KMS-11 (cell line): Measurements from ENCODE around the gene MAPT.

ENCODE experiments used
- H2AFZ ChIP-seq: fragments of 200-600 bp; sonication (generic); 2 replicates; pipeline ENCODE4 v1.6.1; 2016; ENCODE audit warnings: antibody characterized with exemption, mixed run types, low read depth
- H3K27ac ChIP-seq: fragments of 200-600 bp; sonication (generic); 2 replicates; pipeline ENCODE4 v1.6.1; 2016; ENCODE audit warnings: mild to moderate bottlenecking, mixed run types
- H3K27me3 ChIP-seq: fragments of 200-600 bp; sonication (generic); 2 replicates; pipeline ENCODE4 v1.6.1; 2017; ENCODE audit warnings: mild to moderate bottlenecking, low read depth, mixed run types, moderate library complexity; ENCODE audit not compliant: insufficient read depth
- H3K36me3 ChIP-seq: fragments of 200-600 bp; sonication (generic); 2 replicates; pipeline ENCODE4 v1.6.1; 2017; ENCODE audit warnings: mild to moderate bottlenecking, mixed run types; ENCODE audit not compliant: insufficient read depth
- H3K4me1 ChIP-seq: fragments of 200-600 bp; sonication (generic); 2 replicates; pipeline ENCODE4 v1.6.1; 2016; ENCODE audit warnings: mild to moderate bottlenecking, low read depth, mixed run types; ENCODE audit not compliant: poor library complexity, severe bottlenecking
- H3K4me2 ChIP-seq: fragments of 200-600 bp; sonication (generic); 2 replicates; pipeline ENCODE4 v1.7.0; 2016; ENCODE audit warnings: mild to moderate bottlenecking, mixed run types
- H3K4me3 ChIP-seq: fragments of 200-600 bp; sonication (generic); IDR thresholded peaks from 2 replicates; pipeline ENCODE4 v1.6.1; 2017; ENCODE audit warnings: low read depth, low read length, mixed read lengths; ENCODE audit not compliant: insufficient read depth
- H3K79me2 ChIP-seq: fragments of 200-600 bp; sonication (generic); 2 replicates; pipeline ENCODE4 v1.6.1; 2016; ENCODE audit warnings: low read depth, mixed run types; ENCODE audit not compliant: insufficient read depth
- H3K9ac ChIP-seq: fragments of 200-600 bp; sonication (generic); 2 replicates; pipeline ENCODE4 v1.6.1; 2016; ENCODE audit warnings: mild to moderate bottlenecking, mixed run types
- H4K20me1 ChIP-seq: fragments of 200-600 bp; sonication (generic); 2 replicates; pipeline ENCODE4 v1.6.1; 2016; ENCODE audit warnings: mild to moderate bottlenecking, mixed run types; ENCODE audit not compliant: insufficient read depth
- CTCF ChIP-seq: fragments of 200-600 bp; sonication (generic); conservative IDR thresholded peaks from 2 replicates; pipeline ENCODE4 v1.6.1; 2017; ENCODE audit warnings: low read depth, mild to moderate bottlenecking, antibody characterized with exemption, low read length, moderate library complexity, mixed read lengths

MAPT gene

GRCh38 chr17:45929344-45929743 lies 35.0 kb downstream of the MAPT start:
- no peak overlapping the region for H3K9ac ChIP-seq
- no peak for TF ChIP-seq CTCF
- no peak overlapping the region for H3K4me2 ChIP-seq
- H2AFZ ChIP-seq: no peak overlapping the region
- no peaks in the 10 kb centered on the region for H3K36me3 ChIP-seq
- H3K4me1 ChIP-seq: no peaks in the 10 kb centered on the region
- no peaks in the 10 kb centered on the region for H4K20me1 ChIP-seq
- no peak overlapping the region for H3K4me3 ChIP-seq
- no peak overlapping the region for H3K27ac ChIP-seq
- H3K27me3 ChIP-seq: no peaks in the 10 kb centered on the region
- no peaks in the 10 kb centered on the region for H3K79me2 ChIP-seq

GRCh38 chr17:45930420-45930951 lies 36.1 kb downstream of the MAPT start:
- H3K4me2 ChIP-seq: no peak overlapping the region
- H2AFZ ChIP-seq: no peak overlapping the region
- no peak overlapping the region for H3K27ac ChIP-seq
- H3K36me3 ChIP-seq: no peaks in the 10 kb centered on the region
- no peak for TF ChIP-seq CTCF
- H3K4me1 ChIP-seq: no peaks in the 10 kb centered on the region
- no peaks in the 10 kb centered on the region for H3K79me2 ChIP-seq
- no peaks in the 10 kb centered on the region for H4K20me1 ChIP-seq
- H3K27me3 ChIP-seq: no peaks in the 10 kb centered on the region
- no peak overlapping the region for H3K4me3 ChIP-seq
- H3K9ac ChIP-seq: no peak overlapping the region

GRCh38 chr17:45931677-45932076 lies 37.3 kb downstream of the MAPT start:
- Histone ChIP-seq H4K20me1 (no peaks in the 10 kb centered on the region), H3K36me3 (no peaks in the 10 kb centered on the region), H3K27ac (no peak overlapping the region), H3K4me2 (no peak overlapping the region), H3K4me1 (no peaks in the 10 kb centered on the region), H3K9ac (no peak overlapping the region), H3K4me3 (no peak overlapping the region), H3K79me2 (no peaks in the 10 kb centered on the region), H2AFZ (no peak overlapping the region), H3K27me3 (no peaks in the 10 kb centered on the region)
- TF ChIP-seq CTCF: no peak

DNA sequence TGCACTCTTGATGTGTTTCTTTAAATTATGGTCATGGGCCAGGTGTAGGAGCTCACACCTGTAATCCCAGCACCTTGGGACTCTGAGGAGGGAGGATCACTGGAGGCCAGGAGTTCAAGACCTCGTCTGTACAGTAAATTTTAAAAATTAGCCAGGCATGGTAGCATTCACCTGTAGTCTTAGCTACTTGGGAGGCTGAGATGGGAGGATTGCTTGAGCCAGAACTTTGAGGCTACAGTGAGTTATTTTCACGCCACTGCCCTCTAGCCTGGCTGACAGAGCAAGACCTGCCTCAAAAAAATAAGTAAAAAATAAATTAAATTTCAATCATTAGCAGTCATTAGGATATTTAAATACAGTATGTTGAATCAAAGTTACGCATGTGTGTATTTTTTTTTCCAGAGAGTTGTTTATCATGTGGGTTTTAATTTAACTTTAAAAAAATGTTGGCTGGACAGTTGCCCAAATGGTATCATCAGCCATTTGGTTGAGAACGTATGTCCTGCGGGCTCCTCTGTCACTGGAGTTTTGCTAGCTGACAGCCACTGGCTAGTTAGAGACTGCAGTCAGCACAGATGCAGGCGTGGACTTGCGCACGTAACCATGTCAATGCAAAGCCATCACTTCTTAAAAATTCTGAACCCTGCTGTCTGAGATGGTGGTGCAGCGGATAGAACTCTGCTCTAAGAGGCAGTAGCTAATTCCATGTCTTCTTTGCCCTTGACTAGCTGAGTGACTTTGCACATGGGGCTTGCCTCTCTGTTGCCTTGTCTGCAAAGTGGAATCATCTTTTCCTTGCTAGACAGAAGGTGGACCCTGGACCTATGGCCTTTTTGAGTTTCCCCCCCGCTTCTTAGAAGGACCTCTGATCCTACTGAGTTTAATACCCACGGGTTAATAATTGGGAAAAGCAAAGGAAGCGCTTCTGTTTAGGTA lies 40.0 kb downstream of the MAPT start:
- Histone ChIP-seq H4K20me1 (no peaks in the 10 kb centered on the region), H3K27me3 (no peaks in the 10 kb centered on the region), H2AFZ (no peak overlapping the region), H3K4me3 (no peak overlapping the region), H3K4me2 (no peak overlapping the region), H3K9ac (no peak overlapping the region), H3K79me2 (no peaks in the 10 kb centered on the region), H3K27ac (no peak overlapping the region), H3K36me3 (no peaks in the 10 kb centered on the region), H3K4me1 (no peaks in the 10 kb centered on the region)
- no peak for TF ChIP-seq CTCF
